ENCODE data around the gene SUGT1.

The SUGT1 gene

GRCh38 chr13:52746141-52746540 is 93.5 kb downstream of the SUGT1 start:
- no peaks in the 10 kb centered on the region for H3K36me3 ChIP-seq (replicated peaks; ENCODE audit: low read depth, low read length)
- H3K27me3 ChIP-seq (ENCODE audit: low read depth, low read length), result peaks cover 12% of the 10 kb centered on the region
- TF ChIP-seq CTCF (IDR thresholded peaks at IDR 0.05; ENCODE audit: low read depth, low read length), result no peak
- no peak for TF ChIP-seq EZH2phosphoT487 (IDR thresholded peaks at IDR 0.05; ENCODE audit: low read depth)
- H3K4me3 ChIP-seq (ENCODE audit: low read length), result no peak overlapping the region
- H3K4me1 ChIP-seq (ENCODE audit: low read length), result no peaks in the 10 kb centered on the region
- no peak overlapping the region for H3K27ac ChIP-seq (ENCODE audit: low read length)
- H2AFZ ChIP-seq (ENCODE audit: low read depth, low read length), result no peak overlapping the region
- H3K9ac ChIP-seq (ENCODE audit: low read length), result no peak overlapping the region
- H3K79me2 ChIP-seq (ENCODE audit: low read length), result no peaks in the 10 kb centered on the region
- no peak overlapping the region for H3K4me2 ChIP-seq (ENCODE audit: low read length)
- no peaks in the 10 kb centered on the region for H3K9me3 ChIP-seq (ENCODE audit: insufficient read depth, low read length)
- H4K20me1 ChIP-seq (ENCODE audit: insufficient read depth, low read length), result no peaks in the 10 kb centered on the region

- H3K79me2 ChIP-seq (ENCODE audit: low read length), result no peaks in the 10 kb centered on the region
- no peak for TF ChIP-seq EZH2phosphoT487 (IDR thresholded peaks at IDR 0.05; ENCODE audit: low read depth)
- no peak overlapping the region for H2AFZ ChIP-seq (ENCODE audit: low read depth, low read length)
- H3K4me3 ChIP-seq (ENCODE audit: low read length), result no peak overlapping the region
- H3K4me2 ChIP-seq (ENCODE audit: low read length), result no peak overlapping the region
- no peaks in the 10 kb centered on the region for H3K4me1 ChIP-seq (ENCODE audit: low read length)
- H3K9me3 ChIP-seq (ENCODE audit: insufficient read depth, low read length), result no peaks in the 10 kb centered on the region
- H3K9ac ChIP-seq (ENCODE audit: low read length), result no peak overlapping the region
- no peaks in the 10 kb centered on the region for H4K20me1 ChIP-seq (ENCODE audit: insufficient read depth, low read length)
- no peak overlapping the region for H3K27ac ChIP-seq (ENCODE audit: low read length)
- H3K36me3 ChIP-seq (replicated peaks; ENCODE audit: low read depth, low read length), result no peaks in the 10 kb centered on the region
- peaks cover 12% of the 10 kb centered on the region for H3K27me3 ChIP-seq (ENCODE audit: low read depth, low read length)
Observed at GRCh38 chr13:52749419-52749818, 96.8 kb downstream of the SUGT1 start.

All from OCI-LY3 (cell line).